Measurements from ENCODE around the gene MED12L.

GRCh38 chr3:151407928-151408327, 322.5 kb downstream of the MED12L start:
- TF ChIP-seq CTCF (conservative IDR thresholded peaks at IDR 0.05) (no peak), EZH2 (IDR thresholded peaks at IDR 0.05; ENCODE audit: low read depth) (no peak)
